ENCODE measurements around the gene HOXD1. TPM values are rescaled to one million over a fixed set of nuclear protein-coding genes. Genes with fewer than 3 reads are reported as not detected.

Gene HOXD1
- total RNA-seq, 1 experiment from 2014 or later = not detected

DNA sequence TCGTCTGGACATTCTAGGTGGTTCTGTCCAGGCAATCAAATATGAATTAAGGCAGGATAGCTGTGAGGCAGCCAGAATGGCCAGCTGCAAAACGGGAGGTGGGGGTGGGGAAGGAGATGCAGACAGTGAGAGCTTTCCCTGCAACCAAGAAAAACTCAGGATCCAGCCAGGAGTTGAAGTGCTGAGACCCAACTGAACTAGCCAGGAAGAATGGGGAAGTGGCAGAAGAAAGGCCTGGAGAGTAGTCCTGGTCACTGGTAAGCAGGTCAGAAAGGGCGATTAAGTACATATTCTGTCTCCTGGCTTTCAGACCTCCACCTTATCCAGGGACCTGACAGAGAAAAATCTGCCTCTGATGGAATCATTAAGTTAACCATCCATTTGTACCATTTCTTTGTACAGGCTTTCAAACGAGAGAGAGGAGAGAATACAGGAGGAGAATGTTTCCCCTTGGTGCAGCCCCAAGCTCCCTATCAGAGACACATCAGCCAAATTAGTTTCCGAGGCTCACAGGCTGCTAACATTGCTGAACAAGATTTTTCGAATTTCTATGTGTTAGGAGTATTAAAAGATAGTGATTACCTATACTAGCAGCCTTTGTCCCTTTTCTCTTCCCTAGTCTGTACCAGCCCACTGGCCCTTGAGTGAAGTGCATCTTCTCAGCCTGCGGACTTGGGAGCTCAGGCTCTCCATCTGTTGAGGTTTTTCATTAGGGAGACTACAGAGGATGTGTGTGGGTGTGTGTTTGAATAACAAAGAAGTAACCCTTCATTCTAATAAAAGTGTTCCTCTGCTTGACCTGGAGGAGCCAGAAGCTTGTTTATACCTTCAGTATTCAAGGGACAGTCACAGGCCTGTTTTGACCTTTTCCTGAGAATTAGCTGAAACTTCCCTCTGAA, 12.5 kb upstream of the HOXD1 start:
- no peak for DNase-seq (ENCODE audit: low read depth in 1 of 2, low spot score in 2 of 2)
- Histone ChIP-seq H3K4me1 (replicated peaks) (peaks cover 22% of the 10 kb centered on the region), H3K27ac (no peak overlapping the region), H3K9me3 (replicated peaks) (no peaks in the 10 kb centered on the region), H3K36me3 (no peaks in the 10 kb centered on the region), H3K27me3 (replicated peaks) (no peaks in the 10 kb centered on the region), H3K4me3 (no peak overlapping the region)

DNA sequence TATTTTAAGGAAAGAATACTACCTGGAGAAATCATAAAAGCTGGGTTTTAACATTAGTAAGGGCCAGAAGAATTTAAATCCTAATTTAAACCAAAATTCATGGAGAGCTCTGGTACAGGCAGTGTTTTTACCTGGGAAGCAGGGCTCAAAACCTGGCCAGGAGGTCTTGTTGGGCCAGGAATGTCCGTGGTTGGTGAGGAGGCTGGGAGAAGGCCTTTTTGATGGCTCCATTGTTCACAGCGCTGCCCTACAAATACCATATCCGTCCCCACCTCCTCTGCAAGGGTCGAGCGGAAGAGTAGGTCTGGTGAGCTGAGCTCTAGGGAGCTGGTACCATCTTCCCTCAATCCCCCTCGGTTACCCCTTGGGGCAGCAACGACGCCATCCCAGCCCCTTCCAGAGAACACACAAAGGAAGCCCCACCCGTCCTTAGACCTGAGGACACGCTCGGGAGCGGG, 10.9 kb upstream of the HOXD1 start:
- DNase-seq (ENCODE audit: low read depth in 1 of 2, low spot score in 2 of 2) = no peak
- no peaks in the 10 kb centered on the region for H3K27me3 ChIP-seq (replicated peaks)
- H3K4me1 ChIP-seq (replicated peaks) = peaks cover 22% of the 10 kb centered on the region
- H3K9me3 ChIP-seq (replicated peaks) = no peaks in the 10 kb centered on the region
- no peaks in the 10 kb centered on the region for H3K36me3 ChIP-seq
- peak overlapping the region; percentile 46 for H3K4me3 ChIP-seq
- peak overlapping the region; percentile 28 for H3K27ac ChIP-seq

- DNase-seq (ENCODE audit: low read depth in 1 of 2, low spot score in 2 of 2) = peak in 1 of 2 experiments; percentile 57
- Histone ChIP-seq H3K36me3 (no peaks in the 10 kb centered on the region), H3K4me1 (replicated peaks) (peaks cover 25% of the 10 kb centered on the region), H3K4me3 (peak overlapping the region; percentile 46), H3K27me3 (replicated peaks) (no peaks in the 10 kb centered on the region), H3K27ac (peak overlapping the region; percentile 28), H3K9me3 (replicated peaks) (no peaks in the 10 kb centered on the region)
Observed at GRCh38 chr2:176178038-176178756, 10.3 kb upstream of the HOXD1 start.

- Histone ChIP-seq H3K27me3 (replicated peaks) (no peaks in the 10 kb centered on the region), H3K4me3 (peak overlapping the region; percentile 46), H3K36me3 (no peaks in the 10 kb centered on the region), H3K4me1 (replicated peaks) (peaks cover 25% of the 10 kb centered on the region), H3K9me3 (replicated peaks) (no peaks in the 10 kb centered on the region), H3K27ac (no peak overlapping the region)
- peak in 1 of 2 experiments; percentile 34 for DNase-seq (ENCODE audit: low read depth in 1 of 2, low spot score in 2 of 2)
Observed at GRCh38 chr2:176178757-176179295, 9.6 kb upstream of the HOXD1 start.

DNA sequence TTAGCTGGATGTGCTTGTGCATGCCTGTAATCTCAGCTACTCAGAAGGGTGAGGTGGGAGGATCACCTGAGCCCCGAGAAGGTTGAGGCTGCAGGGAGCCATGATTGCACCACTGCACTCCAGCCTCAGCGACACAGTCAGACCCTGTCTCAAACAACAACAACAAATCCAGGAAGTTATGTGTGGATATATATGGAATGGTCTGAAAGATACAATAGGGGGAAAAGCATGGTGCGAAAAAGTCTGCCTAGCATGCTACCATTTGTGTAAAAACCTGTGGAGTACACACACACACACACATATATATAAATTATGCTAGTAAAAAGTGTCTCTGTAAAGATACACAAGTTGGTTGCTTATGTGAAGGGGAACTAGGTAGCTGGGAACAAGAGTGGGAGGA, 6.9 kb upstream of the HOXD1 start:
- H3K4me1 ChIP-seq (replicated peaks) = peaks cover 25% of the 10 kb centered on the region
- no peaks in the 10 kb centered on the region for H3K9me3 ChIP-seq (replicated peaks)
- no peak overlapping the region for H3K27ac ChIP-seq
- H3K4me3 ChIP-seq = no peak overlapping the region
- DNase-seq (ENCODE audit: low read depth in 1 of 2, low spot score in 2 of 2) = no peak
- H3K27me3 ChIP-seq (replicated peaks) = no peaks in the 10 kb centered on the region; the same call in 1 of the 2 replicates
- H3K36me3 ChIP-seq = no peaks in the 10 kb centered on the region

- no peak for DNase-seq (ENCODE audit: low read depth in 1 of 2, low spot score in 2 of 2)
Observed at GRCh38 chr2:176182671-176183070, 5.8 kb upstream of the HOXD1 start.

GRCh38 chr2:176184749-176185148, 3.7 kb upstream of the HOXD1 start:
- DNase-seq (ENCODE audit: low read depth in 1 of 2, low spot score in 2 of 2) = no peak
- Histone ChIP-seq H3K9me3 (replicated peaks) (0 out of 2 replicates have a peak, but pooled peaks cover 4% of the 10 kb centered on the region), H3K27ac (no peak overlapping the region), H3K4me1 (replicated peaks) (peaks cover 20% of the 10 kb centered on the region), H3K36me3 (no peaks in the 10 kb centered on the region), H3K4me3 (no peak overlapping the region), H3K27me3 (replicated peaks) (peaks cover 17% of the 10 kb centered on the region)

More at GRCh38 chr2:176182671-176183070, 5.8 kb upstream of the HOXD1 start:
- Histone ChIP-seq H3K27ac (no peak overlapping the region), H3K4me1 (replicated peaks) (peaks cover 23% of the 10 kb centered on the region), H3K36me3 (no peaks in the 10 kb centered on the region), H3K27me3 (replicated peaks) (peaks cover 4% of the 10 kb centered on the region), H3K4me3 (no peak overlapping the region), H3K9me3 (replicated peaks) (no peaks in the 10 kb centered on the region)

DNA sequence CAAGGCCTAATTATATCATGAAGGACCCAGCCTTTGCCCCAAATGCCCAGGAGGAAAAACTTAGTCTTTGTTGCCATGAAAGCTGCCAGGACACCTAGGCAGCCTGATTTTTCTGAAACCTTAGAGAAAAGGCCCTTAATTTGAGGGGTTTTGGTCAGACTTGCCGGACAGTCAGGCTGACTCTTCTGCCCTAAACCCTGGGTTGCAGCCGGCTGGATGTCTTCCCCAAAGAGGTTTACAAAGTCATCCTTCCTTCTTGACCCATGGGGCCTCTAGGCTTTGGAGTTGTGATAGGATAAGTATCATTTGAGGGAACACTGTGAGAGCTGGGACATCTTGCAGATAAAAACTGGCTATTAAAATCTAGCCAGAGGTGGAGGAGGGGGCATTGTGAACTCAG, 2.4 kb upstream of the HOXD1 start:
- Histone ChIP-seq H3K27ac (no peak overlapping the region), H3K27me3 (replicated peaks) (peaks cover 29% of the 10 kb centered on the region), H3K4me1 (replicated peaks) (peaks cover 20% of the 10 kb centered on the region), H3K4me3 (no peak overlapping the region), H3K9me3 (replicated peaks) (0 out of 2 replicates have a peak, but pooled peaks cover 4% of the 10 kb centered on the region), H3K36me3 (no peaks in the 10 kb centered on the region)
- DNase-seq (ENCODE audit: low read depth in 1 of 2, low spot score in 2 of 2) = no peak

- peak overlapping the region; percentile 63 for H3K4me3 ChIP-seq
- peaks cover 39% of the 10 kb centered on the region for H3K27me3 ChIP-seq (replicated peaks)
- peak in 1 of 2 experiments; percentile 29 for DNase-seq (ENCODE audit: low read depth in 1 of 2, low spot score in 2 of 2)
- peaks cover 20% of the 10 kb centered on the region for H3K4me1 ChIP-seq (replicated peaks)
- H3K27ac ChIP-seq = no peak overlapping the region
- H3K36me3 ChIP-seq = no peaks in the 10 kb centered on the region
- H3K9me3 ChIP-seq (replicated peaks) = 0 out of 2 replicates have a peak, but pooled peaks cover 4% of the 10 kb centered on the region
Observed at GRCh38 chr2:176187200-176187898, 1.1 kb upstream of the HOXD1 start.

DNA sequence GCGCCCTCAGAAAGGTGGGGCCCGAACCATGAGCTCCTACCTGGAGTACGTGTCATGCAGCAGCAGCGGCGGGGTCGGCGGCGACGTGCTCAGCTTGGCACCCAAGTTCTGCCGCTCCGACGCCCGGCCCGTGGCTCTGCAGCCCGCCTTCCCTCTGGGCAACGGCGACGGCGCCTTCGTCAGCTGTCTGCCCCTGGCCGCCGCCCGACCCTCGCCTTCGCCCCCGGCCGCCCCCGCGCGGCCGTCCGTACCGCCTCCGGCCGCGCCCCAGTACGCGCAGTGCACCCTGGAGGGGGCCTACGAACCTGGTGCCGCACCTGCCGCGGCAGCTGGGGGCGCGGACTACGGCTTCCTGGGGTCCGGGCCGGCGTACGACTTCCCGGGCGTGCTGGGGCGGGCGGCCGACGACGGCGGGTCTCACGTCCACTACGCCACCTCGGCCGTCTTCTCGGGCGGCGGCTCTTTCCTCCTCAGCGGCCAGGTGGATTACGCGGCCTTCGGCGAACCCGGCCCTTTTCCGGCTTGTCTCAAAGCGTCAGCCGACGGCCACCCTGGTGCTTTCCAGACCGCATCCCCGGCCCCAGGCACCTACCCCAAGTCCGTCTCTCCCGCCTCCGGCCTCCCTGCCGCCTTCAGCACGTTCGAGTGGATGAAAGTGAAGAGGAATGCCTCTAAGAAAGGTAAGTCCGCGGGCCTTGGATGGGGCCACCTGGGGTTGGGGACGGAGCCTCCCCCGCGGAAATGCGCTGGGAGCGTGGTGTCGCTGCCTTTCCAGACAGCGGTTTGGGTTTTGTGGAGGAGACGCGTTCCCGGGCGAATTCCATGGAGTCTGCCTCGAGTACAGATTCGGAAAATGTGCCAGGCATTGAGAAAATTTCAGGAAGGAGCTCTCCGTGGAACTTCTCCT, 559 bp downstream of the HOXD1 start:
- peak overlapping the region; percentile 63 for H3K4me3 ChIP-seq
- 0 out of 2 replicates have a peak, but pooled peaks cover 4% of the 10 kb centered on the region for H3K9me3 ChIP-seq (replicated peaks)
- no peak overlapping the region for H3K27ac ChIP-seq
- peaks cover 17% of the 10 kb centered on the region for H3K4me1 ChIP-seq (replicated peaks)
- no peak for DNase-seq (ENCODE audit: low read depth in 1 of 2, low spot score in 2 of 2)
- peaks cover 55% of the 10 kb centered on the region for H3K27me3 ChIP-seq (replicated peaks)
- H3K36me3 ChIP-seq = no peaks in the 10 kb centered on the region

GRCh38 chr2:176189681-176190641, 1.5 kb downstream of the HOXD1 start:
- DNase-seq (ENCODE audit: low read depth in 1 of 2, low spot score in 2 of 2) = no peak
- no peaks in the 10 kb centered on the region for H3K36me3 ChIP-seq
- H3K4me1 ChIP-seq (replicated peaks) = peaks cover 17% of the 10 kb centered on the region
- peaks cover 60% of the 10 kb centered on the region for H3K27me3 ChIP-seq (replicated peaks)
- 0 out of 2 replicates have a peak, but pooled peaks cover 4% of the 10 kb centered on the region for H3K9me3 ChIP-seq (replicated peaks)
- H3K27ac ChIP-seq = no peak overlapping the region
- H3K4me3 ChIP-seq = no peak overlapping the region
